HFFc6 (cell line): ENCODE measurements around the gene UPP2. TPM values are rescaled to one million over a fixed set of nuclear protein-coding genes. Genes with fewer than 3 reads are reported as not detected.

ENCODE experiments used
- DNase-seq: peaks from one replicate; pipeline ENCODE4 v3.0.0-alpha.2; 2018
- H3K27ac Mint-ChIP-seq: 2 replicates; pipeline ENCODE4 v1.8.0; 2020; ENCODE audit warnings: mild to moderate bottlenecking, mixed read lengths
- H3K27me3 Mint-ChIP-seq: 2 replicates; pipeline ENCODE4 v1.8.0; 2021; ENCODE audit warnings: mild to moderate bottlenecking, moderate library complexity, mixed read lengths; ENCODE audit not compliant: insufficient read depth
- H3K36me3 Mint-ChIP-seq: 2 replicates; pipeline ENCODE4 v1.8.0; 2021; ENCODE audit warnings: low read depth, mixed read lengths
- H3K4me1 Mint-ChIP-seq: 2 replicates; pipeline ENCODE4 v1.8.0; 2020; ENCODE audit warnings: low read depth, mixed read lengths
- H3K4me3 Mint-ChIP-seq: 2 replicates; pipeline ENCODE4 v1.8.0; 2020; ENCODE audit warnings: mild to moderate bottlenecking, moderate library complexity, mixed read lengths
- H3K9me3 Mint-ChIP-seq: 2 replicates; pipeline ENCODE4 v1.8.0; 2020; ENCODE audit warnings: mild to moderate bottlenecking, mixed read lengths
- CTCF ChIP-seq: fragments of 200-600 bp; sonication (generic); IDR thresholded peaks from 2 replicates; pipeline ENCODE4 v1.5.0; 2021; ENCODE audit warnings: antibody characterized with exemption, mild to moderate bottlenecking
- total RNA-seq, 6 experiments: library from RNA; stranded (reverse); fragmentation: NEBNext Ultra II Directional; extraction: Animal tissue kit (Norgen Biotek cat#: 25700); gene quantifications; 2 replicates in 1 of 6; 3 replicates in 5 of 6; pipeline ENCODE4 v1.2.3, GENCODE V29; 2021

The UPP2 gene
- total RNA-seq, 6 experiments from 2014 or later: not detected

- DNase-seq: no peak
- no peaks in the 10 kb centered on the region for H3K36me3 Mint-ChIP-seq
- no peak overlapping the region for H3K4me3 Mint-ChIP-seq
- no peaks in the 10 kb centered on the region for H3K4me1 Mint-ChIP-seq
- H3K27ac Mint-ChIP-seq: no peak overlapping the region
- no peak for TF ChIP-seq CTCF
- H3K9me3 Mint-ChIP-seq: no peaks in the 10 kb centered on the region
- H3K27me3 Mint-ChIP-seq: peaks cover 9% of the 10 kb centered on the region
These were observed 24.3 kb downstream of the UPP2 start for GRCh38 chr2:158125756-158126498.

- no peak for DNase-seq
- H3K9me3 Mint-ChIP-seq: no peaks in the 10 kb centered on the region
- H3K4me1 Mint-ChIP-seq: no peaks in the 10 kb centered on the region
- H3K27ac Mint-ChIP-seq: no peak overlapping the region
- no peaks in the 10 kb centered on the region for H3K36me3 Mint-ChIP-seq
- H3K4me3 Mint-ChIP-seq: no peak overlapping the region
- no peak for TF ChIP-seq CTCF
- H3K27me3 Mint-ChIP-seq: peaks cover 9% of the 10 kb centered on the region
These were observed 25.7 kb downstream of the UPP2 start for GRCh38 chr2:158127380-158127804.

- no peaks in the 10 kb centered on the region for H3K9me3 Mint-ChIP-seq
- no peaks in the 10 kb centered on the region for H3K4me1 Mint-ChIP-seq
- H3K4me3 Mint-ChIP-seq: no peak overlapping the region
- no peaks in the 10 kb centered on the region for H3K36me3 Mint-ChIP-seq
- H3K27ac Mint-ChIP-seq: no peak overlapping the region
- no peak for DNase-seq
- peaks cover 9% of the 10 kb centered on the region for H3K27me3 Mint-ChIP-seq
- TF ChIP-seq CTCF: no peak
These were observed 26.7 kb downstream of the UPP2 start for GRCh38 chr2:158128168-158128973.

- Mint-ChIP-seq H3K36me3 (no peaks in the 10 kb centered on the region), H3K27ac (no peak overlapping the region), H3K4me1 (no peaks in the 10 kb centered on the region), H3K9me3 (no peaks in the 10 kb centered on the region), H3K27me3 (peaks cover 7% of the 10 kb centered on the region), H3K4me3 (no peak overlapping the region)
- no peak for DNase-seq
- TF ChIP-seq CTCF: no peak
These were observed 27.4 kb downstream of the UPP2 start for GRCh38 chr2:158129037-158129436.

- TF ChIP-seq CTCF: no peak
- Mint-ChIP-seq H3K27ac (no peak overlapping the region), H3K9me3 (no peaks in the 10 kb centered on the region), H3K4me3 (no peak overlapping the region), H3K36me3 (no peaks in the 10 kb centered on the region), H3K27me3 (peaks cover 5% of the 10 kb centered on the region), H3K4me1 (no peaks in the 10 kb centered on the region)
- no peak for DNase-seq
These were observed 29.3 kb downstream of the UPP2 start for GRCh38 chr2:158130832-158131473.
